ENCODE results near the gene CANT1.
"Not testable (repeated sequence)": the region's sequence is repeated elsewhere in the genome, so short reads cannot be mapped to it uniquely, and the experiment has no call there.

DNA sequence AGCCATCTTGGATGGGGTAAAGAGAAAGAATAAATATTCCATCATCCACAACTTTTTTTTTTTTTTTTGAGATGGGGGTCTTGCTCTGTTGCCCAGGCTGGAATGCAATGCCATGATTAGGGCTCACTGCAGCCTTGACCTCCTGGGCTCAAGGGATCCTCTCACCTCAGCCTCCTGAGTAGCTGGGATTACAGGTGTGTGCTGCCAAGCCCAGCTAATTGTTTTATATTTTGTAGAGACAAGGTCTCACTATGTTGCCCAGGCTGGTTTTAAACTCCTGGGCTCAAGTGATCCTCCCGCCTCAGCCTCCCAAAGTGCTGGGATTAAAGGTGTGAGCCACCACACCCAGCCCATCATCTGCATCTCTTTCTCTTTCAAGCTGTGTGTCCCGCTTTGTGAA, 12.4 kb upstream of the CANT1 start:
- TF ChIP-seq, protein P1, sequence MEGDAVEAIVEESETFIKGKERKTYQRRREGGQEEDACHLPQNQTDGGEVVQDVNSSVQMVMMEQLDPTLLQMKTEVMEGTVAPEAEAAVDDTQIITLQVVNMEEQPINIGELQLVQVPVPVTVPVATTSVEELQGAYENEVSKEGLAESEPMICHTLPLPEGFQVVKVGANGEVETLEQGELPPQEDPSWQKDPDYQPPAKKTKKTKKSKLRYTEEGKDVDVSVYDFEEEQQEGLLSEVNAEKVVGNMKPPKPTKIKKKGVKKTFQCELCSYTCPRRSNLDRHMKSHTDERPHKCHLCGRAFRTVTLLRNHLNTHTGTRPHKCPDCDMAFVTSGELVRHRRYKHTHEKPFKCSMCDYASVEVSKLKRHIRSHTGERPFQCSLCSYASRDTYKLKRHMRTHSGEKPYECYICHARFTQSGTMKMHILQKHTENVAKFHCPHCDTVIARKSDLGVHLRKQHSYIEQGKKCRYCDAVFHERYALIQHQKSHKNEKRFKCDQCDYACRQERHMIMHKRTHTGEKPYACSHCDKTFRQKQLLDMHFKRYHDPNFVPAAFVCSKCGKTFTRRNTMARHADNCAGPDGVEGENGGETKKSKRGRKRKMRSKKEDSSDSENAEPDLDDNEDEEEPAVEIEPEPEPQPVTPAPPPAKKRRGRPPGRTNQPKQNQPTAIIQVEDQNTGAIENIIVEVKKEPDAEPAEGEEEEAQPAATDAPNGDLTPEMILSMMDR (IDR thresholded peaks at IDR 0.05; ENCODE audit: low read depth, low read length): not testable (repeated sequence)
- TF ChIP-seq EZH2phosphoT487 (IDR thresholded peaks at IDR 0.05; ENCODE audit: low read depth): not testable (repeated sequence)

Data from OCI-LY3 (cell line).